Liver (tissue), 9 donors: ENCODE results near the gene PGAM1. TPM values are rescaled to one million over a fixed set of nuclear protein-coding genes. Genes with fewer than 3 reads are reported as not detected.

ENCODE experiments used
- DNase-seq: peaks from one replicate; pipeline ENCODE4 v3.0.0-alpha.2; 2017; ENCODE audit warnings: low spot score
- H3K27ac ChIP-seq, 2 donors: one replicate each; pipeline ENCODE4 v1.7.0; 2013; ENCODE audit warnings: inconsistent platforms in 2 of 2, low read length in 2 of 2, control low read depth in 1 of 2, low read depth in 1 of 2, mild to moderate bottlenecking in 1 of 2
- H3K27me3 ChIP-seq, 4 donors: one replicate each; pipeline versions ENCODE4 v1.6.1 to v1.7.0; 2013; ENCODE audit warnings: low read length in 3 of 4, inconsistent platforms in 1 of 4, mild to moderate bottlenecking in 1 of 4, moderate library complexity in 1 of 4; ENCODE audit not compliant: control insufficient read depth in 4 of 4, insufficient read depth in 4 of 4
- H3K36me3 ChIP-seq, 4 donors: one replicate each; pipeline versions ENCODE4 v1.6.1 to v1.7.0; 2013; ENCODE audit warnings: low read length in 3 of 4, mild to moderate bottlenecking in 3 of 4, low read depth in 1 of 4, moderate library complexity in 1 of 4; ENCODE audit not compliant: control insufficient read depth in 4 of 4, insufficient read depth in 3 of 4
- H3K4me1 ChIP-seq, 4 donors: one replicate each; pipeline versions ENCODE4 v1.6.1 to v1.7.0; 2013; ENCODE audit warnings: low read length in 3 of 4, mild to moderate bottlenecking in 3 of 4, moderate library complexity in 1 of 4; ENCODE audit not compliant: control insufficient read depth in 4 of 4, insufficient read depth in 4 of 4
- H3K4me3 ChIP-seq, 3 donors: one replicate each; pipeline versions ENCODE4 v1.6.1 to v1.7.0; 2013; ENCODE audit warnings: low read length in 3 of 3, control low read depth in 1 of 3, low read depth in 1 of 3, mild to moderate bottlenecking in 1 of 3
- H3K9ac ChIP-seq, 2 donors: one replicate each; pipeline ENCODE4 v1.7.0; 2013; ENCODE audit warnings: low read length in 2 of 2, mild to moderate bottlenecking in 2 of 2, moderate library complexity in 2 of 2, control low read depth in 1 of 2, low read depth in 1 of 2
- H3K9me3 ChIP-seq, 4 donors: one replicate each; pipeline versions ENCODE4 v1.6.1 to v1.7.0; 2013; ENCODE audit warnings: low read length in 3 of 4; ENCODE audit not compliant: control insufficient read depth in 4 of 4
- CTCF ChIP-seq: fragments of 150-350 bp; IDR thresholded peaks from 2 replicates; pipeline ENCODE4 v1.5.1; 2017; ENCODE audit warnings: improper control_type of control experiment, low read depth, low read length; ENCODE audit not compliant: missing input control
- EGR1 ChIP-seq, 2 donors: IDR thresholded peaks; 2 replicates each; pipeline ENCODE4 v1.6.1; 2016 to 2018; ENCODE audit warnings: antibody characterized with exemption in 2 of 2, low read depth in 2 of 2
- FOXA1 ChIP-seq: IDR thresholded peaks from 2 replicates; pipeline ENCODE4 v1.6.1; 2016; ENCODE audit warnings: antibody characterized with exemption
- FOXA2 ChIP-seq: IDR thresholded peaks from 2 replicates; pipeline ENCODE4 v1.6.1; 2016; ENCODE audit warnings: antibody characterized with exemption
- GABPA ChIP-seq, 2 donors: IDR thresholded peaks in 1 of 2; conservative IDR thresholded peaks in 1 of 2; 2 replicates each; pipeline ENCODE4 v1.6.1; 2016; ENCODE audit warnings: antibody characterized with exemption in 2 of 2, mild to moderate bottlenecking in 1 of 2, moderate library complexity in 1 of 2
- HNF4A ChIP-seq, 2 donors: conservative IDR thresholded peaks; 2 replicates each; pipeline ENCODE4 v1.6.1; 2016; ENCODE audit warnings: antibody characterized with exemption in 2 of 2, mild to moderate bottlenecking in 2 of 2
- JUND ChIP-seq, 2 donors: IDR thresholded peaks; 2 replicates each; pipeline ENCODE4 v1.6.1; 2016; ENCODE audit warnings: antibody characterized with exemption in 2 of 2
- NR2F2 ChIP-seq: IDR thresholded peaks from 2 replicates; pipeline ENCODE4 v1.6.1; 2016; ENCODE audit warnings: antibody characterized with exemption
- RAD21 ChIP-seq, 2 donors: IDR thresholded peaks; 2 replicates each; pipeline ENCODE4 v1.6.1; 2016; ENCODE audit warnings: antibody characterized with exemption in 2 of 2, mild to moderate bottlenecking in 2 of 2
- RXRA ChIP-seq, 2 donors: IDR thresholded peaks; 2 replicates each; pipeline ENCODE4 v1.6.1; 2017 to 2018; ENCODE audit warnings: antibody characterized with exemption in 2 of 2, mild to moderate bottlenecking in 1 of 2
- SP1 ChIP-seq: IDR thresholded peaks from 2 replicates; pipeline ENCODE4 v1.6.1; 2018; ENCODE audit warnings: antibody characterized with exemption, mild to moderate bottlenecking
- TAF1 ChIP-seq: conservative IDR thresholded peaks from 2 replicates; pipeline ENCODE4 v1.6.1; 2016; ENCODE audit warnings: antibody characterized with exemption, mild to moderate bottlenecking
- YY1 ChIP-seq: IDR thresholded peaks from 2 replicates; pipeline ENCODE4 v1.6.1; 2016; ENCODE audit warnings: antibody characterized with exemption, mild to moderate bottlenecking
- ZBTB33 ChIP-seq: IDR thresholded peaks from 2 replicates; pipeline ENCODE4 v1.6.1; 2016; ENCODE audit warnings: antibody characterized with exemption
- WGBS: extraction: QIAGEN DNeasy Blood & Tissue Kit; methylation state at CpG from one replicate; pipeline ENCODE4 v1.1.7; 2013; 5-methylcytosine and 5-hydroxymethylcytosine counted together
- polyA plus RNA-seq, 2 donors: library from polyadenylated mRNA; stranded (reverse) in 1 of 2; unstranded in 1 of 2; fragments of 200-250 nt in 1 of 2; fragments of >200 nt in 1 of 2; fragmentation: Nextera tagmentation in 1 of 2; extraction: Ambion mirVana in 1 of 2; gene quantifications; one replicate each; pipeline versions ENCODE4 v1.2.1 to v1.2.3, GENCODE V29; 2013 to 2015
- total RNA-seq, 2 donors: library from RNA; depleted of rRNA; stranded (reverse); fragments of >200 nt; gene quantifications; one replicate each; pipeline ENCODE4 v1.2.3, GENCODE V29; 2014
- TF ChIP-seq, protein P1 (sequence below): IDR thresholded peaks from 2 replicates; pipeline ENCODE4 v1.6.1; 2016; ENCODE audit warnings: antibody characterized with exemption
- TF ChIP-seq, protein P2 (sequence below): IDR thresholded peaks from 2 replicates; pipeline ENCODE4 v1.6.1; 2016; ENCODE audit warnings: antibody characterized with exemption
- TF ChIP-seq, protein P3 (sequence below): IDR thresholded peaks from 2 replicates; pipeline ENCODE4 v1.6.1; 2016; ENCODE audit warnings: antibody characterized with exemption, mild to moderate bottlenecking
- donor health status: healthy.
- donor health status: healthy.
- donor health status: healthy.
- donor health status: healthy.
- donor health status: healthy.

Gene PGAM1
- total and polyA plus RNA-seq, 4 donors = 52.0 to 178 (median 106) TPM

GRCh38 chr10:97459933-97460332, 33.9 kb downstream of the PGAM1 start:
- no peaks in the 10 kb centered on the region for H3K9me3 ChIP-seq
- no peak overlapping the region for H3K4me3 ChIP-seq
- no peak for DNase-seq
- H3K9ac ChIP-seq = no peak overlapping the region
- no peaks in the 10 kb centered on the region for H3K27me3 ChIP-seq
- no peak overlapping the region for H3K27ac ChIP-seq
- WGBS = 94% methylated on average over 7 of the region's 7 CpGs
- peaks cover 11 to 82% (median 74%) of the 10 kb centered on the region in 4 donors for H3K36me3 ChIP-seq
- TF ChIP-seq TAF1 = no peak
- peaks cover 0 to 8% (median 2%) of the 10 kb centered on the region in 4 donors for H3K4me1 ChIP-seq

DNA sequence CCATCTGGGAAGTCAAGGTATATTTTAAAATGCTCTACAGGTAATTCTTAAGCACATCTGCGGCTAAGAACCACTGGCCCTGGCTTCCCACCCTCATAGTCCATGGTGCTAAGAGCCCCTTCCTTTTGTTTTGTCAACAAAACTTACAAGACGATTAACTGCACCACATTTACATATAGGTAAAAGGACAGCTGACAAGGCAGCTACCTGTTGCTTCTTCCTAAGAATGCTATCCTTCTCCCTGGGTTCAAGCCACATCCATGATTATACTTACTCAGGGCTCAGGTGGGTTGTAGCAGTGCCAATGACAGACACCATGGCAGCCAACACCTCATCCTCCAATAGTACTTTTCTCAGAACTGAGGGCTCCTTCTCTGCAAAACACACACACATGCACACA, 36.3 kb downstream of the PGAM1 start:
- H3K4me3 ChIP-seq = no peak overlapping the region
- no peak overlapping the region for H3K9ac ChIP-seq
- H3K9me3 ChIP-seq = no peaks in the 10 kb centered on the region
- no peak overlapping the region for H3K27ac ChIP-seq
- H3K4me1 ChIP-seq = peaks cover 0 to 7% (median 1%) of the 10 kb centered on the region in 4 donors
- H3K36me3 ChIP-seq = peaks cover 11 to 82% (median 75%) of the 10 kb centered on the region in 4 donors
- no peak for TF ChIP-seq HNF4A (conservative IDR thresholded peaks at IDR 0.05)
- TF ChIP-seq RXRA (IDR thresholded peaks at IDR 0.05) = no peak
- no peak for TF ChIP-seq ZBTB33
- TF ChIP-seq, protein P1, sequence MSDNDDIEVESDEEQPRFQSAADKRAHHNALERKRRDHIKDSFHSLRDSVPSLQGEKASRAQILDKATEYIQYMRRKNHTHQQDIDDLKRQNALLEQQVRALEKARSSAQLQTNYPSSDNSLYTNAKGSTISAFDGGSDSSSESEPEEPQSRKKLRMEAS = no peak
- TF ChIP-seq, protein P2, sequence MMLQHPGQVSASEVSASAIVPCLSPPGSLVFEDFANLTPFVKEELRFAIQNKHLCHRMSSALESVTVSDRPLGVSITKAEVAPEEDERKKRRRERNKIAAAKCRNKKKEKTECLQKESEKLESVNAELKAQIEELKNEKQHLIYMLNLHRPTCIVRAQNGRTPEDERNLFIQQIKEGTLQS = no peak
- TF ChIP-seq FOXA2 = no peak
- TF ChIP-seq FOXA1 = no peak
- no peak for TF ChIP-seq EGR1 (IDR thresholded peaks at IDR 0.05; ENCODE audit: low read depth in 2 of 2)
- TF ChIP-seq, protein P3, sequence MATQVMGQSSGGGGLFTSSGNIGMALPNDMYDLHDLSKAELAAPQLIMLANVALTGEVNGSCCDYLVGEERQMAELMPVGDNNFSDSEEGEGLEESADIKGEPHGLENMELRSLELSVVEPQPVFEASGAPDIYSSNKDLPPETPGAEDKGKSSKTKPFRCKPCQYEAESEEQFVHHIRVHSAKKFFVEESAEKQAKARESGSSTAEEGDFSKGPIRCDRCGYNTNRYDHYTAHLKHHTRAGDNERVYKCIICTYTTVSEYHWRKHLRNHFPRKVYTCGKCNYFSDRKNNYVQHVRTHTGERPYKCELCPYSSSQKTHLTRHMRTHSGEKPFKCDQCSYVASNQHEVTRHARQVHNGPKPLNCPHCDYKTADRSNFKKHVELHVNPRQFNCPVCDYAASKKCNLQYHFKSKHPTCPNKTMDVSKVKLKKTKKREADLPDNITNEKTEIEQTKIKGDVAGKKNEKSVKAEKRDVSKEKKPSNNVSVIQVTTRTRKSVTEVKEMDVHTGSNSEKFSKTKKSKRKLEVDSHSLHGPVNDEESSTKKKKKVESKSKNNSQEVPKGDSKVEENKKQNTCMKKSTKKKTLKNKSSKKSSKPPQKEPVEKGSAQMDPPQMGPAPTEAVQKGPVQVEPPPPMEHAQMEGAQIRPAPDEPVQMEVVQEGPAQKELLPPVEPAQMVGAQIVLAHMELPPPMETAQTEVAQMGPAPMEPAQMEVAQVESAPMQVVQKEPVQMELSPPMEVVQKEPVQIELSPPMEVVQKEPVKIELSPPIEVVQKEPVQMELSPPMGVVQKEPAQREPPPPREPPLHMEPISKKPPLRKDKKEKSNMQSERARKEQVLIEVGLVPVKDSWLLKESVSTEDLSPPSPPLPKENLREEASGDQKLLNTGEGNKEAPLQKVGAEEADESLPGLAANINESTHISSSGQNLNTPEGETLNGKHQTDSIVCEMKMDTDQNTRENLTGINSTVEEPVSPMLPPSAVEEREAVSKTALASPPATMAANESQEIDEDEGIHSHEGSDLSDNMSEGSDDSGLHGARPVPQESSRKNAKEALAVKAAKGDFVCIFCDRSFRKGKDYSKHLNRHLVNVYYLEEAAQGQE = no peak
- TF ChIP-seq CTCF = no peak
- no peak for TF ChIP-seq JUND (IDR thresholded peaks at IDR 0.05)
- TF ChIP-seq YY1 = no peak
- no peak for TF ChIP-seq GABPA (IDR thresholded peaks at IDR 0.05 in 1 of 2, conservative IDR thresholded peaks at IDR 0.05 in 1 of 2)
- TF ChIP-seq SP1 = no peak
- no peak for TF ChIP-seq RAD21 (IDR thresholded peaks at IDR 0.05)
- no peak for TF ChIP-seq NR2F2
- no peak for TF ChIP-seq TAF1
- WGBS = 92% methylated on average over 2 of the region's 2 CpGs
- DNase-seq = no peak
- H3K27me3 ChIP-seq = no peaks in the 10 kb centered on the region
